Heart left ventricle (tissue), 16 donors: ENCODE data around the gene AMOTL2. TPM values are rescaled to one million over a fixed set of nuclear protein-coding genes. Genes with fewer than 3 reads are reported as not detected.

Source experiments
- ATAC-seq, 4 donors: fragments of 200-7000 bp; cut with Tn5 transposase; one replicate each; pipeline ENCODE4 v1.9.1; 2020 to 2022; ENCODE audit warnings: moderate library complexity in 4 of 4, mild to moderate bottlenecking in 3 of 4, moderate number of reproducible peaks in 1 of 4
- DNase-seq, 5 donors: peaks; one replicate each; pipeline ENCODE4 v3.0.0-alpha.2; 2020
- H3K27ac ChIP-seq, 12 donors: fragments of 200-600 bp; sonication (generic) in 4 of 12; one replicate each; pipeline versions ENCODE4 v1.5.0 to v1.8.0; 2016 to 2022; ENCODE audit warnings: mild to moderate bottlenecking in 2 of 12
- H3K27me3 ChIP-seq, 9 donors: fragments of 200-600 bp; sonication (generic) in 2 of 9; one replicate each; pipeline versions ENCODE4 v1.5.1 to v1.8.0; 2016 to 2022; ENCODE audit warnings: mild to moderate bottlenecking in 3 of 9
- H3K36me3 ChIP-seq, 9 donors: fragments of 200-600 bp; sonication (generic) in 2 of 9; one replicate each; pipeline versions ENCODE4 v1.5.0 to v1.8.0; 2018 to 2022; ENCODE audit warnings: mild to moderate bottlenecking in 2 of 9
- H3K4me1 ChIP-seq, 12 donors: fragments of 200-600 bp; sonication (generic) in 4 of 12; one replicate each; pipeline versions ENCODE4 v1.5.0 to v1.8.0; 2016 to 2022; ENCODE audit warnings: mild to moderate bottlenecking in 3 of 12
- H3K4me3 ChIP-seq, 12 donors: fragments of 200-600 bp; sonication (generic) in 4 of 12; one replicate each; pipeline versions ENCODE4 v1.5.0 to v1.8.0; 2017 to 2022; ENCODE audit warnings: mild to moderate bottlenecking in 9 of 12, moderate library complexity in 4 of 12
- H3K9me3 ChIP-seq, 12 donors: fragments of 200-600 bp; sonication (generic) in 4 of 12; one replicate each; pipeline versions ENCODE4 v1.5.0 to v1.8.0; 2016 to 2022; ENCODE audit warnings: mild to moderate bottlenecking in 1 of 12
- CTCF ChIP-seq, 12 donors: fragments of 200-600 bp; sonication (generic) in 4 of 12; IDR thresholded peaks; one replicate each; pipeline versions ENCODE4 v1.5.0 to v1.8.0; 2018 to 2022; ENCODE audit warnings: antibody characterized with exemption in 12 of 12, mild to moderate bottlenecking in 5 of 12
- POLR2A ChIP-seq, 2 donors: fragments of 450-650 bp; IDR thresholded peaks; one replicate each; pipeline ENCODE4 v1.6.1; 2017; ENCODE audit warnings: antibody characterized with exemption in 2 of 2, mild to moderate bottlenecking in 2 of 2, moderate library complexity in 2 of 2
- WGBS, 4 donors: extraction: QIAGEN DNeasy Blood & Tissue Kit in 2 of 4; methylation state at CpG; one replicate each; pipeline versions ENCODE4 v1.1.5 to v1.1.7; 2013 to 2018; 5-methylcytosine and 5-hydroxymethylcytosine counted together
- intact Hi-C, 10 donors: fragments of 100-400 bp; cut with DNase I; formaldehyde crosslinking; loops; one replicate each; pipeline versions ENCODE4 v1.11.1 to v1.14.2; 2022
- microRNA-seq, 4 donors: library from miRNA; unstranded; fragments of <30 nt; microRNA quantifications; one replicate each; pipeline versions ENCODE4 to v1.2.0, GENCODE V29; 2017 to 2020
- polyA plus RNA-seq, 2 donors: library from polyadenylated mRNA; stranded (reverse); fragments of 200-250 nt; gene quantifications; one replicate each; pipeline ENCODE4 v1.2.3, GENCODE V29; 2013
- total RNA-seq, 9 donors: library from RNA; depleted of rRNA in 2 of 9; stranded (reverse); fragments of >200 nt in 2 of 9; fragmentation: NEBNext Ultra II Directional in 3 of 9; extraction: Animal tissue kit (Norgen Biotek cat#: 25700) in 3 of 9; gene quantifications; one replicate each; pipeline versions ENCODE4 v1.1.0 to v1.2.4, GENCODE V29; 2016 to 2023
- donor health status: ischemic (EF 13 %, LVEDD 7.1; RV severe dilation, severe dysfunction).
- donor health status: healthy with polysubstance abuse.
- donor health status: DM: no; HTN: yes; CAD: no.
- donor health status: DM: no; HTN: no; CAD: no.
- donor health status: ischemic (EF 25% LVEDD 6.9; RV normal size, moderate dysfunction).
- donor health status: ischemic (EF 25% LVEDD 5.7; RV mildly dilated, moderate dysfunction).
- donor health status: healthy.
- donor health status: DM: yes; HTN: yes; CAD: no.
- donor health status: ischemic (EF 35%, LVEDD 5.7; RV mildly dilated, moderate dysfunction).
- donor health status: nonischemic (EF 11% LVEDD 7.7; RV severe dilation, severe dysfunction).
- donor health status: DM: yes; HTN: yes; CAD: no.
- donor health status: PGD.
- donor health status: ischemic (EF 29% LVEDD 5.4; RV normal size, mild dysfunction).
- donor health status: nonischemic (EF 23%, LVEDD 6.1; RV moderate dilation, normal function).

The AMOTL2 gene
- total and polyA plus RNA-seq, 11 donors: 19.0 to 109 (median 48.9) TPM

DNA sequence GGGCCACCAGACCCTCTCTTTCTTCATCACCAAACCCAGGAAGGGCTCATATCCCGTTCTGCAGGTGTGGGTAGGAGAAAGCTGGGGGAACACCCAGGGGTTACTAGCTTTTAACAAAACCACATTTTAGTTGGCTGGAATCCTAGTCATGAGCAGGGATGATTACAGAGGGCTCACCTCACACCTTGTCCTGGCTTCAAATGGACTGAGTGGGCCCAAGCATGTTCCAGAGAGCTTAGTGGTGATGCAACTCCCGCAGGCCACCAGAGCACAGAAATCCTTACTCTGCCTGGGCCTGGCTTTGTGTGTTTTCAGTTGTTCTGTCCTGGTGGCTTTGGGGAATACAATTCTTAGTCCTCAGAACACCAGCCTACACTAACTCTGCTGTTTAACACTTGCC lies 66.8 kb downstream of the AMOTL2 start:
- DNase-seq (no peak), ATAC-seq (no peak)
- H3K36me3 ChIP-seq: no peaks in the 10 kb centered on the region
- H3K9me3 ChIP-seq: no peaks in the 10 kb centered on the region
- WGBS, 4 donors: 40 to 68% (median 56%) methylated on average over 2 of the region's 2 CpGs
- H3K4me3 ChIP-seq: no peak overlapping the region
- intact Hi-C loops: no loop called here
- H3K27ac ChIP-seq: no peak overlapping the region
- no peak for TF ChIP-seq CTCF (IDR thresholded peaks at IDR 0.05)
- TF ChIP-seq POLR2A (IDR thresholded peaks at IDR 0.05): no peak
- H3K27me3 ChIP-seq: no peaks in the 10 kb centered on the region
- peaks cover 0 to 25% (median 17%) of the 10 kb centered on the region in 12 donors for H3K4me1 ChIP-seq

DNA sequence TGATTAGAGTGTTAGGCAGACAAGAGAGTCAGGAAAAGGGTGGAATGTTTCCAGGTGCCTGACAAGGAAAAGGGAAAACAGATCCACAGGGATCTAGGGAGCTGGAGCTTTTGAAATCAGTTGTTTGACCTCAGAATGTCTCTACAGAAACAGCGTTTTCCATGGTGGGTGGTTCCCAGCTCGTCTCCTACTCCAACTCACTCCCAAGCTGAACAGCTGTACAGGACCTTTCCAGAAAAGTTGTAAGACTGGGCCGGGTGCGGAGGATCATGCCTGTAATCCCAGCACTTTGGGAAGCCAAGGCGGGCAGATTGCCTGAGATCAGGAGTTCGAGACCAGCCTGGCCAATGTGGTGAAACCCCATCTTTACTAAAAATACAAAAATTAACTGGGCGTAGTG lies 67.9 kb downstream of the AMOTL2 start:
- no peak overlapping the region for H3K27ac ChIP-seq
- DNase-seq: no peak
- ATAC-seq: no peak
- H3K9me3 ChIP-seq: no peaks in the 10 kb centered on the region
- H3K4me3 ChIP-seq: no peak overlapping the region
- no peaks in the 10 kb centered on the region for H3K36me3 ChIP-seq
- WGBS, 4 donors: 68 to 81% (median 78%) methylated on average over 6 to 7 of the region's 7 CpGs
- peaks cover 0 to 16% (median 11%) of the 10 kb centered on the region in 12 donors for H3K4me1 ChIP-seq
- no peaks in the 10 kb centered on the region for H3K27me3 ChIP-seq
- TF ChIP-seq CTCF (IDR thresholded peaks at IDR 0.05) (no peak), POLR2A (IDR thresholded peaks at IDR 0.05) (no peak)
- intact Hi-C loops: no loop called here

Small RNA genes within 50 kb of the gene (microRNA-seq; reads per million reads assigned to microRNA genes)
- 0.60 to 2.3 (median 1.2) reads per million in 4 donors for gene MIR6827

Other genes starting within 250 kb of the AMOTL2 start
- gene RYK, start 123.6 kb downstream of the AMOTL2 start, total RNA-seq: 10 to 100 TPM; 32.9 to 43.7 (median 39.5) TPM
- 10 to 100 TPM; 17.3 to 23.6 TPM for gene RYK, start 123.6 kb downstream of the AMOTL2 start, polyA plus RNA-seq
- gene ANAPC13, start 111.5 kb upstream of the AMOTL2 start, total RNA-seq: 100 to 1,000 TPM in 1 of 9 donors, 10 to 100 TPM in 8; 53.4 to 109 (median 81.3) TPM
- gene ANAPC13, start 111.5 kb upstream of the AMOTL2 start, polyA plus RNA-seq: 10 to 100 TPM; 49.0 to 93.5 TPM
- 10 to 100 TPM; 19.1 to 35.3 (median 30.3) TPM for gene CEP63, start 111.6 kb upstream of the AMOTL2 start, total RNA-seq
- gene CEP63, start 111.6 kb upstream of the AMOTL2 start, polyA plus RNA-seq: 10 to 100 TPM; 27.0 to 27.2 TPM